ENCODE data around the gene PRPF19.
"Not testable (repeated sequence)": the region's sequence is repeated elsewhere in the genome, so short reads cannot be mapped to it uniquely, and the experiment has no call there.

The PRPF19 gene

GRCh38 chr11:60913793-60914632, 7.6 kb upstream of the PRPF19 start, which contains the start of gene TMEM109:
TSS of gene TMEM109 (plus strand) at chr11:60914158. CDS start at chr11:60919694, 5,536 bp downstream.
- peak; percentile 88 for DNase-seq (ENCODE audit: low spot score)
- Mint-ChIP-seq H3K27me3 (ENCODE audit: low read depth) (peaks cover 7% of the 10 kb centered on the region), H3K9me3 (no peaks in the 10 kb centered on the region), H3K27ac (peak within 1 kb of the TSS; percentile 96), H3K4me3 (peak within 1 kb of the TSS; percentile 92), H3K36me3 (ENCODE audit: low read depth) (peaks cover 9% of the 10 kb centered on the region), H3K4me1 (ENCODE audit: low read depth) (peaks cover 32% of the 10 kb centered on the region)

- Mint-ChIP-seq H3K4me3 (peak overlapping the region; percentile 92), H3K27ac (peak overlapping the region; percentile 8), H3K4me1 (ENCODE audit: low read depth) (peaks cover 31% of the 10 kb centered on the region), H3K27me3 (ENCODE audit: low read depth) (peaks cover 15% of the 10 kb centered on the region), H3K9me3 (no peaks in the 10 kb centered on the region), H3K36me3 (ENCODE audit: low read depth) (peaks cover 9% of the 10 kb centered on the region)
- no peak for DNase-seq (ENCODE audit: low spot score)
Measured at GRCh38 chr11:60912851-60913528, 6.6 kb upstream of the PRPF19 start.

GRCh38 chr11:60912223-60912850, 6.0 kb upstream of the PRPF19 start:
- Mint-ChIP-seq H3K9me3 (no peaks in the 10 kb centered on the region), H3K27me3 (ENCODE audit: low read depth) (peaks cover 15% of the 10 kb centered on the region), H3K4me3 (peak overlapping the region; percentile 47), H3K36me3 (ENCODE audit: low read depth) (peaks cover 9% of the 10 kb centered on the region), H3K27ac (peak overlapping the region; percentile 15), H3K4me1 (ENCODE audit: low read depth) (peaks cover 34% of the 10 kb centered on the region)
- no peak for DNase-seq (ENCODE audit: low spot score)

GRCh38 chr11:60910711-60911380, 4.5 kb upstream of the PRPF19 start:
- Mint-ChIP-seq H3K36me3 (ENCODE audit: low read depth) (peaks cover 4% of the 10 kb centered on the region), H3K4me1 (ENCODE audit: low read depth) (peaks cover 29% of the 10 kb centered on the region), H3K4me3 (no peak overlapping the region), H3K27me3 (ENCODE audit: low read depth) (peaks cover 15% of the 10 kb centered on the region), H3K9me3 (no peaks in the 10 kb centered on the region), H3K27ac (no peak overlapping the region)
- no peak for DNase-seq (ENCODE audit: low spot score)

GRCh38 chr11:60910281-60910687, 3.9 kb upstream of the PRPF19 start:
- Mint-ChIP-seq H3K27me3 (ENCODE audit: low read depth) (peaks cover 15% of the 10 kb centered on the region), H3K36me3 (ENCODE audit: low read depth) (peaks cover 3% of the 10 kb centered on the region), H3K27ac (no peak overlapping the region), H3K4me1 (ENCODE audit: low read depth) (peaks cover 28% of the 10 kb centered on the region), H3K4me3 (no peak overlapping the region), H3K9me3 (no peaks in the 10 kb centered on the region)
- no peak for DNase-seq (ENCODE audit: low spot score)

- H3K27ac Mint-ChIP-seq; DNase-seq (ENCODE audit: low spot score); H3K4me3 Mint-ChIP-seq; H3K36me3 Mint-ChIP-seq (ENCODE audit: low read depth); H3K9me3 Mint-ChIP-seq: not testable (repeated sequence)
- Mint-ChIP-seq H3K4me1 (ENCODE audit: low read depth) (peaks cover 28% of the 10 kb centered on the region), H3K27me3 (ENCODE audit: low read depth) (peaks cover 15% of the 10 kb centered on the region)
Measured at GRCh38 chr11:60909680-60910280, 3.4 kb upstream of the PRPF19 start.

- H3K27me3 Mint-ChIP-seq (ENCODE audit: low read depth) = peaks cover 15% of the 10 kb centered on the region
- H3K4me1 Mint-ChIP-seq (ENCODE audit: low read depth) = peaks cover 34% of the 10 kb centered on the region
- H3K36me3 Mint-ChIP-seq (ENCODE audit: low read depth) = peaks cover 10% of the 10 kb centered on the region
- no peak overlapping the region for H3K4me3 Mint-ChIP-seq
- no peak for DNase-seq (ENCODE audit: low spot score)
- no peaks in the 10 kb centered on the region for H3K9me3 Mint-ChIP-seq
- H3K27ac Mint-ChIP-seq = no peak overlapping the region
Measured at GRCh38 chr11:60908803-60909202, 2.4 kb upstream of the PRPF19 start.

- Mint-ChIP-seq H3K27me3 (ENCODE audit: low read depth) (peaks cover 15% of the 10 kb centered on the region), H3K4me1 (ENCODE audit: low read depth) (peaks cover 26% of the 10 kb centered on the region), H3K4me3 (peak overlapping the region; percentile 93), H3K27ac (peak overlapping the region; percentile 91), H3K36me3 (ENCODE audit: low read depth) (peaks cover 31% of the 10 kb centered on the region), H3K9me3 (no peaks in the 10 kb centered on the region)
- DNase-seq (ENCODE audit: low spot score) = peak; percentile 15
Measured at GRCh38 chr11:60905551-60906113, 753 bp downstream of the PRPF19 start.

GRCh38 chr11:60905047-60905446, 1.3 kb downstream of the PRPF19 start:
- Mint-ChIP-seq H3K4me1 (ENCODE audit: low read depth) (peaks cover 26% of the 10 kb centered on the region), H3K27ac (peak overlapping the region; percentile 91), H3K9me3 (no peaks in the 10 kb centered on the region), H3K36me3 (ENCODE audit: low read depth) (peaks cover 37% of the 10 kb centered on the region), H3K27me3 (ENCODE audit: low read depth) (peaks cover 15% of the 10 kb centered on the region), H3K4me3 (peak overlapping the region; percentile 93)
- no peak for DNase-seq (ENCODE audit: low spot score)

GRCh38 chr11:60902625-60903024, 3.8 kb downstream of the PRPF19 start:
- Mint-ChIP-seq H3K4me1 (ENCODE audit: low read depth) (peaks cover 23% of the 10 kb centered on the region), H3K27me3 (ENCODE audit: low read depth) (no peaks in the 10 kb centered on the region), H3K4me3 (no peak overlapping the region), H3K9me3 (no peaks in the 10 kb centered on the region), H3K27ac (no peak overlapping the region), H3K36me3 (ENCODE audit: low read depth) (peaks cover 59% of the 10 kb centered on the region)
- no peak for DNase-seq (ENCODE audit: low spot score)

GRCh38 chr11:60900673-60901404, 5.5 kb downstream of the PRPF19 start:
- Mint-ChIP-seq H3K9me3 (no peaks in the 10 kb centered on the region), H3K4me1 (ENCODE audit: low read depth) (peaks cover 15% of the 10 kb centered on the region), H3K4me3 (no peak overlapping the region), H3K27ac (no peak overlapping the region), H3K27me3 (ENCODE audit: low read depth) (no peaks in the 10 kb centered on the region), H3K36me3 (ENCODE audit: low read depth) (peaks cover 69% of the 10 kb centered on the region)
- no peak for DNase-seq (ENCODE audit: low spot score)

GRCh38 chr11:60899977-60900376, 6.4 kb downstream of the PRPF19 start:
- H3K27me3 Mint-ChIP-seq (ENCODE audit: low read depth) = no peaks in the 10 kb centered on the region
- no peak overlapping the region for H3K27ac Mint-ChIP-seq
- H3K4me1 Mint-ChIP-seq (ENCODE audit: low read depth) = peaks cover 8% of the 10 kb centered on the region
- no peak overlapping the region for H3K4me3 Mint-ChIP-seq
- no peak for DNase-seq (ENCODE audit: low spot score)
- H3K9me3 Mint-ChIP-seq = no peaks in the 10 kb centered on the region
- peaks cover 70% of the 10 kb centered on the region for H3K36me3 Mint-ChIP-seq (ENCODE audit: low read depth)

Measured in T-helper 2 cell treated with Interferon-gamma antibody and Interleukin-4, amounts not matched to agents 5 μg/mL and 100 μg/mL, for 36 hours (primary cell).